Measurements from ENCODE around the gene GUCA2B. TPM values are rescaled to one million over a fixed set of nuclear protein-coding genes. Genes with fewer than 3 reads are reported as not detected.

GUCA2B gene
- total RNA-seq, 2 experiments from 2014 or later: not detected

GRCh38 chr1:42189931-42190853 lies 37.0 kb downstream of the GUCA2B start:
- no peak overlapping the region for H3K4me3 Mint-ChIP-seq
- no peaks in the 10 kb centered on the region for H3K9me3 Mint-ChIP-seq
- no peaks in the 10 kb centered on the region for H3K27me3 Mint-ChIP-seq
- CTCF ChIA-PET: interaction anchor here (0.9 kb wide), 1 partner anchor 17 kb away, joined by 3 read pairs; no protein-coding TSS in a partner anchor
- no peak for DNase-seq
- H3K36me3 Mint-ChIP-seq (ENCODE audit: low read depth): peaks cover 48% of the 10 kb centered on the region
- peaks cover 11% of the 10 kb centered on the region for H3K4me1 Mint-ChIP-seq
- POLR2A ChIA-PET: no interaction called here
- H3K27ac Mint-ChIP-seq: no peak overlapping the region

GRCh38 chr1:42191319-42191718 lies 38.1 kb downstream of the GUCA2B start:
- DNase-seq: no peak
- H3K4me3 Mint-ChIP-seq: no peak overlapping the region
- peaks cover 7% of the 10 kb centered on the region for H3K4me1 Mint-ChIP-seq
- H3K9me3 Mint-ChIP-seq: no peaks in the 10 kb centered on the region
- ChIA-PET CTCF (interaction anchor here (0.9 kb wide), 1 partner anchor 18 kb away, joined by 3 read pairs; no protein-coding TSS in a partner anchor), POLR2A (no interaction called here)
- H3K36me3 Mint-ChIP-seq (ENCODE audit: low read depth): peaks cover 44% of the 10 kb centered on the region
- H3K27ac Mint-ChIP-seq: no peak overlapping the region
- no peaks in the 10 kb centered on the region for H3K27me3 Mint-ChIP-seq

GRCh38 chr1:42192106-42192505 lies 38.9 kb downstream of the GUCA2B start:
- Mint-ChIP-seq H3K36me3 (ENCODE audit: low read depth) (peaks cover 41% of the 10 kb centered on the region), H3K4me3 (no peak overlapping the region), H3K9me3 (no peaks in the 10 kb centered on the region), H3K27me3 (no peaks in the 10 kb centered on the region), H3K27ac (no peak overlapping the region), H3K4me1 (peaks cover 5% of the 10 kb centered on the region)
- CTCF ChIA-PET: interaction anchor here (2.4 kb wide), 1 partner anchor 19 kb away, joined by 11 read pairs; no protein-coding TSS in a partner anchor
- POLR2A ChIA-PET: no interaction called here
- no peak for DNase-seq

DNA sequence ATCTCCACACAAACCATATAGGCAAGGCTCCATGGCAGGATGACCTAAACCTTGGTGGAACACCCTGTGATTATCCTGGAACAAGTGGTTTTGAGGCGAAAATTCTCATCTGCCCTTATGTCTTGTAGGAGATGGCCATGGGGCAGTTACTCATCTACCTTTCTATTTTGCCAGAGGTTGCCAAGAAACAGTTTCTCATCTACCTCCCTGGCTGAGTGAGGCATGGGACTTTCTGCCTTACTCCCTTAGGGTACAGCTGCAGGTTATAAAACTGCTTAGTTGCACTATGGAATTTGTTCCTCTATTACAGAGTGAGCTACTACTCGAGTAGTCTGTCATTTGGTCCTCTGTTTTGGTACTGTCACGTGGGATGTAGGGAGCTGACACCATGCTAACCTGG lies 42.6 kb downstream of the GUCA2B start:
- Mint-ChIP-seq H3K27ac (no peak overlapping the region), H3K36me3 (ENCODE audit: low read depth) (peaks cover 33% of the 10 kb centered on the region), H3K4me1 (peaks cover 5% of the 10 kb centered on the region), H3K4me3 (no peak overlapping the region), H3K27me3 (no peaks in the 10 kb centered on the region), H3K9me3 (no peaks in the 10 kb centered on the region)
- POLR2A ChIA-PET: no interaction called here
- CTCF ChIA-PET: no interaction called here
- DNase-seq: no peak

DNA sequence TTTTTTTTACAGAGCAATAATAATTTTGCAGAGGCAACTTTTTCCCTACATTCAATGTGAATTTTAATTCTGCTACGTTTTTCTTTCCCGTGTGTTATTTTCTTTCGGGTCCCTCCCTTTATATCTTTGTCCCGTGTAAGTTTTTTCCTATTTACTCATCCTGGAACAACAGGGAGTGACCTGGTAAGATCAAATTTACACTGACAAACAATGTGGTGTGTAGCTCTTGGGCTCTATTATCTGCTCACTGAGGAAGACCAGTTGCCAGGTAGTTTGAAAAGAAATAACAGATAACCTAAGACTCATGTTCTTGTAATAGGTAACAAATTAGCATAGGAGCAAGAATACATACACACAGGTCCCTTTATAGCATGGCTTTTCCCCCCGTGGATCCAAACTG lies 45.0 kb downstream of the GUCA2B start:
- POLR2A ChIA-PET: no interaction called here
- Mint-ChIP-seq H3K27ac (no peak overlapping the region), H3K4me3 (no peak overlapping the region), H3K27me3 (no peaks in the 10 kb centered on the region), H3K9me3 (peaks cover 10% of the 10 kb centered on the region), H3K4me1 (no peaks in the 10 kb centered on the region), H3K36me3 (ENCODE audit: low read depth) (peaks cover 38% of the 10 kb centered on the region)
- CTCF ChIA-PET: no interaction called here
- DNase-seq: no peak

DNA sequence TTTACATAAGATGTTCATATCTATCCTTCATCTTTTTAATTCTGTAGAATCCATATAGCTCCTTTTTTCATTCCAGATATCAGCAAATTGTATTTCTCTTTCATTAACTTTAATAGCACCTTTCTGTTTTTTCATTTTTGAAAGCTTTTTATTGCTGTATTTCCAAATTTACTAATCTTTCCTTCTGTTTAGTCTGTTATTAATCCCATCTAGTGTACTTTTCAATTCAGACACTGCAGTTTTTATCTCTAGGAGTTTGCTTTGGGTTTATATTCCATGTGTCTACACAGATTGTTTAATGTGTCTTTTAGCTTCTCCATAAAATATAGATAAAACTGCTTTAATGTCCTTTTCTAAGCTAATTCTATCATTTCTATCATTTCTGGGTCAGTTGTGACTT lies 48.8 kb downstream of the GUCA2B start:
- Mint-ChIP-seq H3K4me3 (no peak overlapping the region), H3K9me3 (peaks cover 14% of the 10 kb centered on the region), H3K36me3 (ENCODE audit: low read depth) (peaks cover 64% of the 10 kb centered on the region), H3K27ac (no peak overlapping the region), H3K4me1 (peaks cover 2% of the 10 kb centered on the region), H3K27me3 (no peaks in the 10 kb centered on the region)
- no peak for DNase-seq
- CTCF ChIA-PET: interaction anchor here (1.5 to 3.0 kb wide), 2 partner anchors 27 to 28 kb away, joined by 4 to 10 read pairs; no protein-coding TSS in a partner anchor
- POLR2A ChIA-PET: interaction anchor here (1.0 kb wide), 1 partner anchor 9 kb away, joined by 3 read pairs; no protein-coding TSS in a partner anchor

Other genes with a start within 250 kb of the GUCA2B start
- 10 to 100 TPM; 27.8 to 28.8 TPM for gene HIVEP3, start 234.5 kb upstream of the GUCA2B start, total RNA-seq
- gene GUCA2A, start 11.3 kb downstream of the GUCA2B start, total RNA-seq: not detected
- gene FOXJ3, start 181.8 kb downstream of the GUCA2B start, total RNA-seq: 10 to 100 TPM; 44.9 to 47.1 TPM
- 1 to 10 TPM; 2.9 to 3.1 TPM for gene RIMKLA, start 227.4 kb downstream of the GUCA2B start, total RNA-seq